Measurements from ENCODE around the gene STRN3.

DNA sequence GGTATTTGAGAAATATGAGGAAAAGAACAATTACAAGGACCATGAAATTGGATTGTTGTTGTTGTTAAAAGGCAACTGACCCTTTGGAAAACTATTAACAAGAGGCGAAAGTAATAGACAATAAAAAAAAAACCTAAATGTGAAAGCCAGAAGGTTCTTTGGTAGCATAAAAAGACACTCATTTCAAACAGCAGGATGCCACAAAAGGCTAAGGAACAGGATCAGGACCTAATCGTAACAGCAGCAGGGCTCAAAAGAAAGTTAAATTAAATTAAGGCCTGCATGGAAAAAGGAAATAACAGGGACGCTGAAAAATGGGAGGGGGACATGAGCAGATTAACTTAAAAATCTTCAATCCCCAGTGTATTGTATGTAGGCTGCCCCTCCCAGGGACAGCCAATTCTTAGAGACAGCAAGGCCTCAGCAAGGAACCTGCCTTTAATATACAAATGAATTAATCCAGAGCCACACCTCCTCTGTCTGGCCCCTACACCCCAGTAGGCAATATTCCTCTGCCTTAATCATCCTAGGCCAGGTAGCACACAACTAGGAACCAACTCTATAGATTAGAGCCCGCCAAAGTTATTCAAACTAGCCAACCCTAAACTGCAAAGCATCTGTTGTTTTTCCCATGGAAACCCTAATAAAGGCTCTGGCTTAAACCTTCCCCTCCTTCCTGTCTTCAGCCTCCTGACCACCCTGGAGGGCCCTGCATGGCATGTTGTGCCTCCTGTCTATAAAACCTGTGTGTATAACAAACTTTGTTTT lies 29.1 kb downstream of the STRN3 start:
- TF ChIP-seq POU2F2 (IDR thresholded peaks at IDR 0.05; ENCODE audit: low read depth, low read length) (no peak), POLR2A (IDR thresholded peaks at IDR 0.05; ENCODE audit: low read depth, low read length) (no peak), POLR2AphosphoS5 (IDR thresholded peaks at IDR 0.05; ENCODE audit: low read depth, low read length) (no peak), TAF1 (IDR thresholded peaks at IDR 0.05; ENCODE audit: low read depth, low read length) (no peak)

Data from GM12891 (cell line).